Peyer's patch (tissue), 4 donors: Measurements from ENCODE around the gene CFAP54.

Source experiments
- POLR2A ChIP-seq, 2 donors: fragments of 450-650 bp; IDR thresholded peaks; one replicate each; pipeline ENCODE4 v1.5.1; 2017; ENCODE audit warnings: antibody characterized with exemption in 2 of 2, mild to moderate bottlenecking in 2 of 2, moderate library complexity in 2 of 2
- TF ChIP-seq, protein P1 (sequence below), 6 experiments: fragments of 450-650 bp in 4 of 6; fragments of 200-600 bp in 2 of 6; sonication (generic) in 1 of 6; IDR thresholded peaks; one replicate each; pipeline ENCODE4 v1.5.1; 2017 to 2019; ENCODE audit warnings: antibody characterized with exemption in 6 of 6, mild to moderate bottlenecking in 3 of 6, moderate library complexity in 1 of 6

DNA sequence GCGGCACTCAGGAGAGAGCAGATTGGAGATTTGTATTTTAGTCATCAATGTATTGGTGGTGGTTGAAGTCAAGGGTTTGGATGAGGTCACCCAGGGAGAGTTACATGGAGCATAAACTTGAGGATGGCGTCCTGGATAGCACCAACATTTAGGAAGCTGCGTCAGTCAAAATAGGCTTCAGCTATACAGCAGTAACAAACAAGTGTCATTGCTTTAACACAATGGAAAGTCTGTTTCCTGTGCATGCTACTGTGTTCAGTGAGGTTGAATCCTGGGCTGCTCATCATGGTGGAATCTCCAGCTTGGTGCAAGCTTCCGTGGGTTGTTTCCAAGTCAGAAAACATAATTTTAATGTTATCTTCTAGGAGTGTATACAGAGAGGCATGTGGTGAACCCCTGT, 180.4 kb downstream of the CFAP54 start:
- TF ChIP-seq, protein P1, sequence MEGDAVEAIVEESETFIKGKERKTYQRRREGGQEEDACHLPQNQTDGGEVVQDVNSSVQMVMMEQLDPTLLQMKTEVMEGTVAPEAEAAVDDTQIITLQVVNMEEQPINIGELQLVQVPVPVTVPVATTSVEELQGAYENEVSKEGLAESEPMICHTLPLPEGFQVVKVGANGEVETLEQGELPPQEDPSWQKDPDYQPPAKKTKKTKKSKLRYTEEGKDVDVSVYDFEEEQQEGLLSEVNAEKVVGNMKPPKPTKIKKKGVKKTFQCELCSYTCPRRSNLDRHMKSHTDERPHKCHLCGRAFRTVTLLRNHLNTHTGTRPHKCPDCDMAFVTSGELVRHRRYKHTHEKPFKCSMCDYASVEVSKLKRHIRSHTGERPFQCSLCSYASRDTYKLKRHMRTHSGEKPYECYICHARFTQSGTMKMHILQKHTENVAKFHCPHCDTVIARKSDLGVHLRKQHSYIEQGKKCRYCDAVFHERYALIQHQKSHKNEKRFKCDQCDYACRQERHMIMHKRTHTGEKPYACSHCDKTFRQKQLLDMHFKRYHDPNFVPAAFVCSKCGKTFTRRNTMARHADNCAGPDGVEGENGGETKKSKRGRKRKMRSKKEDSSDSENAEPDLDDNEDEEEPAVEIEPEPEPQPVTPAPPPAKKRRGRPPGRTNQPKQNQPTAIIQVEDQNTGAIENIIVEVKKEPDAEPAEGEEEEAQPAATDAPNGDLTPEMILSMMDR (IDR thresholded peaks at IDR 0.05): no peak
- TF ChIP-seq POLR2A (IDR thresholded peaks at IDR 0.05): no peak
